ENCODE results near the gene ZNF716. TPM values are rescaled to one million over a fixed set of nuclear protein-coding genes. Genes with fewer than 3 reads are reported as not detected.

Gene ZNF716
- total RNA-seq, 1 experiment from 2014 or later: not detected

DNA sequence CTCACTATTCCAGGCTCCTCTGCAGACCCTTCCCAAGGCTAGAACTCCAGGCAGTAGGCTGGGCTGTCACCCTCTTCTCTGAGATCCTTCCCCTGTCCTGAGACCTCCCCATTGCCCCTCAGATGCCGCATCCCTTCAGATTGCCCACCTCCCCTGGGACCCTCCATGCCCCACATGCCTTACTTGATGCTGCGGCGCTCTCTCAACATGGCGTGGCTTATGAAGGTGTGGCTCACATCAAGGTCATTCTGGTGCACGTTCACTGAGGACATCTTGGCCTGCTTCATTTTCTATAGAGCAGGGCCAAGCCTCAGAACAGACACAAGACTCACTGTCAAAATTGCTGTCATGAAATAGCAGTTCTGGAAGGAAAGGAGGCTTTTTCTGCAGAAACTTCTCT lies 34.7 kb upstream of the ZNF716 start:
- H3K27me3 ChIP-seq (replicated peaks; ENCODE audit: control insufficient read depth, insufficient read depth, low read length): no peaks in the 10 kb centered on the region
- H3K4me1 ChIP-seq: no peaks in the 10 kb centered on the region
- no peak for DNase-seq
- H3K36me3 ChIP-seq (ENCODE audit: control insufficient read depth, insufficient read depth, low read length): no peaks in the 10 kb centered on the region
- Mint-ChIP-seq H3K4me1 (ENCODE audit: low read depth, unreplicated experiment) (no peaks in the 10 kb centered on the region), H3K27me3 (ENCODE audit: insufficient read depth, unreplicated experiment) (no peaks in the 10 kb centered on the region), H3K4me3 (ENCODE audit: unreplicated experiment) (no peak overlapping the region), H3K36me3 (ENCODE audit: insufficient read depth, unreplicated experiment) (no peaks in the 10 kb centered on the region), H3K9me3 (ENCODE audit: unreplicated experiment) (no peaks in the 10 kb centered on the region), H3K27ac (ENCODE audit: unreplicated experiment) (no peak overlapping the region)
- H3K4me3 ChIP-seq (ENCODE audit: low read depth, low read length): no peak overlapping the region
- BruUV-seq (replicated peaks): no TSS peak
- TF ChIP-seq, protein P1, sequence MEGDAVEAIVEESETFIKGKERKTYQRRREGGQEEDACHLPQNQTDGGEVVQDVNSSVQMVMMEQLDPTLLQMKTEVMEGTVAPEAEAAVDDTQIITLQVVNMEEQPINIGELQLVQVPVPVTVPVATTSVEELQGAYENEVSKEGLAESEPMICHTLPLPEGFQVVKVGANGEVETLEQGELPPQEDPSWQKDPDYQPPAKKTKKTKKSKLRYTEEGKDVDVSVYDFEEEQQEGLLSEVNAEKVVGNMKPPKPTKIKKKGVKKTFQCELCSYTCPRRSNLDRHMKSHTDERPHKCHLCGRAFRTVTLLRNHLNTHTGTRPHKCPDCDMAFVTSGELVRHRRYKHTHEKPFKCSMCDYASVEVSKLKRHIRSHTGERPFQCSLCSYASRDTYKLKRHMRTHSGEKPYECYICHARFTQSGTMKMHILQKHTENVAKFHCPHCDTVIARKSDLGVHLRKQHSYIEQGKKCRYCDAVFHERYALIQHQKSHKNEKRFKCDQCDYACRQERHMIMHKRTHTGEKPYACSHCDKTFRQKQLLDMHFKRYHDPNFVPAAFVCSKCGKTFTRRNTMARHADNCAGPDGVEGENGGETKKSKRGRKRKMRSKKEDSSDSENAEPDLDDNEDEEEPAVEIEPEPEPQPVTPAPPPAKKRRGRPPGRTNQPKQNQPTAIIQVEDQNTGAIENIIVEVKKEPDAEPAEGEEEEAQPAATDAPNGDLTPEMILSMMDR (IDR thresholded peaks at IDR 0.05; ENCODE audit: insufficient read depth in 1 of 2, low read depth in 1 of 2, low read length in 1 of 2, severe bottlenecking in 1 of 2, unreplicated experiment in 1 of 2): no peak
- H3K9me3 ChIP-seq: peaks cover 6% of the 10 kb centered on the region
- CTCF ChIA-PET: no interaction called here
- POLR2A ChIA-PET: no interaction called here
- intact Hi-C loops (cut with micrococcal nuclease; ENCODE audit: unreplicated experiment): no loop called here

DNA sequence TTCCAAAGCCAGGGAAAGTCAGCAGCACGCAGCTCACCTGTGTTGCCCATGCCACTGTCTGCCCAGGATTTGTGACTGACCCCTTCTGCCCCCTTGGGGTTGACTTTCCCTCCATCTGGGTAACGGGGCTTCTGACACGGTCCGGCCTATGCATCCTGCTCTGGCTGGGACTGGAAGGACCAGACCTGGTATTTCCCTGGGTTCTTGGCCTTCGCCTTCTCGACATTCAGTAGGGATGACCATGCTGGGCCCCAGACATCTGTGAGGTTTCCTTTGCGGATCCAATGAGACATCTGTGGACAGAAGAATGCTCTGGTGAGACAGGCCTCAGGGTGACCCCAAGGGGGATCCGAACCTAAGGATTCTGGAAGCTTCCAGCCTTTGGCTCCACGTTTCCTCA lies 34.2 kb upstream of the ZNF716 start:
- DNase-seq: no peak
- intact Hi-C loops (cut with micrococcal nuclease; ENCODE audit: unreplicated experiment): no loop called here
- Mint-ChIP-seq H3K36me3 (ENCODE audit: insufficient read depth, unreplicated experiment) (no peaks in the 10 kb centered on the region), H3K4me1 (ENCODE audit: low read depth, unreplicated experiment) (no peaks in the 10 kb centered on the region), H3K9me3 (ENCODE audit: unreplicated experiment) (no peaks in the 10 kb centered on the region), H3K27me3 (ENCODE audit: insufficient read depth, unreplicated experiment) (no peaks in the 10 kb centered on the region), H3K4me3 (ENCODE audit: unreplicated experiment) (no peak overlapping the region), H3K27ac (ENCODE audit: unreplicated experiment) (no peak overlapping the region)
- POLR2A ChIA-PET: no interaction called here
- Histone ChIP-seq H3K36me3 (ENCODE audit: control insufficient read depth, insufficient read depth, low read length) (no peaks in the 10 kb centered on the region), H3K27me3 (replicated peaks; ENCODE audit: control insufficient read depth, insufficient read depth, low read length) (no peaks in the 10 kb centered on the region), H3K9me3 (peaks cover 6% of the 10 kb centered on the region), H3K4me3 (ENCODE audit: low read depth, low read length) (no peak overlapping the region), H3K4me1 (no peaks in the 10 kb centered on the region)
- TF ChIP-seq, protein P1 (IDR thresholded peaks at IDR 0.05; ENCODE audit: insufficient read depth in 1 of 2, low read depth in 1 of 2, low read length in 1 of 2, severe bottlenecking in 1 of 2, unreplicated experiment in 1 of 2): no peak
- CTCF ChIA-PET: no interaction called here
- BruUV-seq (replicated peaks): no TSS peak

DNA sequence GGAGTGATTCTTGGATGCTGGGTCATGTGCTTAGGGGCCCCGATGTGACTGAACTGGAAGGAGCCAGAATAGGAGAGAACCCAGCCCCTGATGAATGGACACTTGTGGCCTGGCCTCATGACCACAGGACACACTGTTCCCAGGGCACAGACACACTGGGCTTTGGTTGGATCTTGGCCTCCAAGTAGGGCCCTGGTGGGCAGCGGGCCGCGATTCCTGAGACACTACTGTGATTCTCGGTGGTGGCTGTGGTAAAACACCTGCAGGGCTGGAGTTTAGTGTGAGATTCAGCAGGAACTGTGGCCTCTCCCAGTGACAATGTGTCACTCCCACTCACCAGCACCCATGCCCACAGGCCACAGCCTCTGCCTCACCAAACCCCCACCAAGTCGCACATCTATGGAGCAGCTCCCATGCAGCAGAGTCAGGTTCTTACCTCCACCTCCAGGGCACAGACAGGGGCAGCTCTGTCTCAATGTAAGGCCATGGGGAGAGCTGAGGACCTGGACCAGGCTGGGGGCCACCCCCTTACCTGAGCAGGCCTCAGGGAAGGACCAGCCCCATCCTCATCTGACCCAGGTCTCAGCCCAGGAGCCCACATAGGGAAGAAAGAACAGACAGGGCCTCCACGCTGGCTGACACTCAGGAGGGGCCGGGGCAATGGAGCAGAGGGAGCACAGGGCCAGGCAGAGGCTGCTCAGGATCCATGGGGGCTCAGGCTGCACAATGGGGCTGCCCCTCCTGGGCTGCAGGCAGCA lies 33.2 kb upstream of the ZNF716 start:
- H3K4me3 ChIP-seq (ENCODE audit: low read depth, low read length): no peak overlapping the region
- ChIA-PET POLR2A (no interaction called here), CTCF (no interaction called here)
- Mint-ChIP-seq H3K36me3 (ENCODE audit: insufficient read depth, unreplicated experiment) (no peaks in the 10 kb centered on the region), H3K4me1 (ENCODE audit: low read depth, unreplicated experiment) (no peaks in the 10 kb centered on the region), H3K4me3 (ENCODE audit: unreplicated experiment) (no peak overlapping the region), H3K27me3 (ENCODE audit: insufficient read depth, unreplicated experiment) (no peaks in the 10 kb centered on the region), H3K27ac (ENCODE audit: unreplicated experiment) (no peak overlapping the region), H3K9me3 (ENCODE audit: unreplicated experiment) (peaks cover 10% of the 10 kb centered on the region)
- no peaks in the 10 kb centered on the region for H3K4me1 ChIP-seq
- H3K36me3 ChIP-seq (ENCODE audit: control insufficient read depth, insufficient read depth, low read length): no peaks in the 10 kb centered on the region
- DNase-seq: no peak
- H3K9me3 ChIP-seq: peaks cover 6% of the 10 kb centered on the region
- no peaks in the 10 kb centered on the region for H3K27me3 ChIP-seq (replicated peaks; ENCODE audit: control insufficient read depth, insufficient read depth, low read length)
- TF ChIP-seq, protein P1 (IDR thresholded peaks at IDR 0.05; ENCODE audit: insufficient read depth in 1 of 2, low read depth in 1 of 2, low read length in 1 of 2, severe bottlenecking in 1 of 2, unreplicated experiment in 1 of 2): no peak
- no TSS peak for BruUV-seq (replicated peaks)
- intact Hi-C loops (cut with micrococcal nuclease; ENCODE audit: unreplicated experiment): no loop called here

Data from Caco-2 (cell line).